SHP77 (cell line): ENCODE data around the gene HSP90AA1.
"Not testable (repeated sequence)": the region's sequence is repeated elsewhere in the genome, so short reads cannot be mapped to it uniquely, and the experiment has no call there.

Experiments
- DNase-seq, 2 experiments: peaks; one replicate each; lab custom pipeline; 2025; lab: John Stamatoyannopoulos, UW

The HSP90AA1 gene

GRCh38 chr14:102086972-102087761 lies at the start of gene HSP90AA1:
Gene HSP90AA1, minus strand, starts transcription at chr14:102087044. Its CDS starts 666 bp downstream, at chr14:102086378.
- DNase-seq: peak; percentile 81 to 89

- DNase-seq: not testable (repeated sequence)
Observed at GRCh38 chr14:102135456-102135855, 48.6 kb upstream of the HSP90AA1 start.

- DNase-seq: not testable (repeated sequence)
Observed at GRCh38 chr14:102134719-102135118, 47.9 kb upstream of the HSP90AA1 start.

GRCh38 chr14:102134021-102134420 lies 47.2 kb upstream of the HSP90AA1 start:
- DNase-seq: not testable (repeated sequence)

GRCh38 chr14:102131741-102132140 lies 44.9 kb upstream of the HSP90AA1 start:
- no peak for DNase-seq

GRCh38 chr14:102126807-102127455 lies 40.1 kb upstream of the HSP90AA1 start:
- no peak for DNase-seq

- DNase-seq: no peak
Observed at GRCh38 chr14:102125546-102125945, 38.7 kb upstream of the HSP90AA1 start.

GRCh38 chr14:102124419-102124818 lies 37.6 kb upstream of the HSP90AA1 start:
- no peak for DNase-seq

GRCh38 chr14:102121567-102121966 lies 34.7 kb upstream of the HSP90AA1 start:
- no peak for DNase-seq

- DNase-seq: no peak
Observed at GRCh38 chr14:102120888-102121287, 34.0 kb upstream of the HSP90AA1 start.

GRCh38 chr14:102117852-102118251 lies 31.0 kb upstream of the HSP90AA1 start:
- DNase-seq: no peak

- no peak for DNase-seq
Observed at GRCh38 chr14:102116361-102117180, 29.7 kb upstream of the HSP90AA1 start.

GRCh38 chr14:102111101-102111500 lies 24.3 kb upstream of the HSP90AA1 start:
- DNase-seq: no peak

GRCh38 chr14:102109332-102109731 lies 22.5 kb upstream of the HSP90AA1 start:
- DNase-seq: not testable (repeated sequence)

- no peak for DNase-seq
Observed at GRCh38 chr14:102105369-102105768, 18.5 kb upstream of the HSP90AA1 start.

GRCh38 chr14:102103062-102103695 lies 16.3 kb upstream of the HSP90AA1 start:
- no peak for DNase-seq

- DNase-seq: no peak
Observed at GRCh38 chr14:102097441-102098135, 10.7 kb upstream of the HSP90AA1 start.

GRCh38 chr14:102096569-102097188 lies 9.8 kb upstream of the HSP90AA1 start:
- peak; percentile 69 to 75 for DNase-seq

GRCh38 chr14:102095871-102096568 lies 9.2 kb upstream of the HSP90AA1 start:
- no peak for DNase-seq

GRCh38 chr14:102095231-102095870 lies 8.5 kb upstream of the HSP90AA1 start:
- DNase-seq: no peak
